ENCODE measurements around the gene DHH. TPM values are rescaled to one million over a fixed set of nuclear protein-coding genes. Genes with fewer than 3 reads are reported as not detected.

The DHH gene
- total RNA-seq, 1 donor from 2014 or later: 0.56 TPM

- no peaks in the 10 kb centered on the region for H3K27me3 Mint-ChIP-seq
- no peak for DNase-seq (ENCODE audit: extremely low spot score, unreplicated experiment)
- H3K27ac Mint-ChIP-seq: no peak overlapping the region
- peaks cover 27% of the 10 kb centered on the region for H3K36me3 Mint-ChIP-seq
- no peaks in the 10 kb centered on the region for H3K4me1 Mint-ChIP-seq (ENCODE audit: unreplicated experiment)
- no peak for TF ChIP-seq CTCF (conservative IDR thresholded peaks at IDR 0.05)
- H3K4me3 Mint-ChIP-seq: no peak overlapping the region
- H3K9me3 Mint-ChIP-seq: no peaks in the 10 kb centered on the region
These were observed 51.4 kb downstream of the DHH start for GRCh38 chr12:49043241-49043640.

GRCh38 chr12:49041881-49042484 lies 52.6 kb downstream of the DHH start:
- DNase-seq (ENCODE audit: extremely low spot score, unreplicated experiment): no peak
- Mint-ChIP-seq H3K4me1 (ENCODE audit: unreplicated experiment) (no peaks in the 10 kb centered on the region), H3K36me3 (peaks cover 22% of the 10 kb centered on the region), H3K9me3 (no peaks in the 10 kb centered on the region), H3K4me3 (no peak overlapping the region), H3K27ac (no peak overlapping the region), H3K27me3 (no peaks in the 10 kb centered on the region)
- no peak for TF ChIP-seq CTCF (conservative IDR thresholded peaks at IDR 0.05)

GRCh38 chr12:49041036-49041880 lies 53.3 kb downstream of the DHH start:
- H3K27me3 Mint-ChIP-seq: no peaks in the 10 kb centered on the region
- no peaks in the 10 kb centered on the region for H3K9me3 Mint-ChIP-seq
- no peak for TF ChIP-seq CTCF (conservative IDR thresholded peaks at IDR 0.05)
- H3K4me3 Mint-ChIP-seq: no peak overlapping the region
- H3K4me1 Mint-ChIP-seq (ENCODE audit: unreplicated experiment): no peaks in the 10 kb centered on the region
- no peak for DNase-seq (ENCODE audit: extremely low spot score, unreplicated experiment)
- no peak overlapping the region for H3K27ac Mint-ChIP-seq
- peaks cover 25% of the 10 kb centered on the region for H3K36me3 Mint-ChIP-seq

GRCh38 chr12:49040364-49040855 lies 54.2 kb downstream of the DHH start:
- no peak overlapping the region for H3K4me3 Mint-ChIP-seq
- H3K36me3 Mint-ChIP-seq: peaks cover 22% of the 10 kb centered on the region
- no peak overlapping the region for H3K27ac Mint-ChIP-seq
- no peaks in the 10 kb centered on the region for H3K27me3 Mint-ChIP-seq
- no peaks in the 10 kb centered on the region for H3K4me1 Mint-ChIP-seq (ENCODE audit: unreplicated experiment)
- DNase-seq (ENCODE audit: extremely low spot score, unreplicated experiment): no peak
- TF ChIP-seq CTCF (conservative IDR thresholded peaks at IDR 0.05): no peak
- H3K9me3 Mint-ChIP-seq: no peaks in the 10 kb centered on the region

- Mint-ChIP-seq H3K27me3 (no peaks in the 10 kb centered on the region), H3K4me1 (ENCODE audit: unreplicated experiment) (no peaks in the 10 kb centered on the region), H3K9me3 (no peaks in the 10 kb centered on the region), H3K27ac (no peak overlapping the region), H3K4me3 (no peak overlapping the region), H3K36me3 (peaks cover 21% of the 10 kb centered on the region)
- no peak for TF ChIP-seq CTCF (conservative IDR thresholded peaks at IDR 0.05)
- DNase-seq (ENCODE audit: extremely low spot score, unreplicated experiment): no peak
These were observed 54.9 kb downstream of the DHH start for GRCh38 chr12:49039421-49040363.

Data from type B pancreatic cell (in vitro differentiated cells).